HG03045 (cell line): ENCODE data around the gene ABR.

Experiments
- ATAC-seq: cut with Tn5 transposase; IDR thresholded peaks from one replicate; pipeline ENCODE4 v1.9.1; 2021; ENCODE audit warnings: mild to moderate bottlenecking, moderate library complexity; ENCODE audit not compliant: unreplicated experiment

Gene ABR

GRCh38 chr17:1012823-1013728 is 166.7 kb downstream of the ABR start:
- ATAC-seq = no peak

- no peak for ATAC-seq
Observed at GRCh38 chr17:1011760-1012735, 167.7 kb downstream of the ABR start.

- ATAC-seq = no peak
Observed at GRCh38 chr17:1011138-1011537, 168.6 kb downstream of the ABR start.

GRCh38 chr17:1010586-1010985 is 169.2 kb downstream of the ABR start:
- no peak for ATAC-seq

- no peak for ATAC-seq
Observed at GRCh38 chr17:1010086-1010450, 169.7 kb downstream of the ABR start.

GRCh38 chr17:1009229-1010085 is 170.3 kb downstream of the ABR start:
- no peak for ATAC-seq

GRCh38 chr17:1008008-1008761 is 171.6 kb downstream of the ABR start:
- ATAC-seq = no peak

GRCh38 chr17:1007310-1008007 is 172.3 kb downstream of the ABR start:
- no peak for ATAC-seq

- ATAC-seq = no peak
Observed at GRCh38 chr17:1006054-1006453, 173.7 kb downstream of the ABR start.

- ATAC-seq = no peak
Observed at GRCh38 chr17:1005361-1005946, 174.3 kb downstream of the ABR start.

GRCh38 chr17:1004769-1005295 is 174.9 kb downstream of the ABR start:
- ATAC-seq = no peak

- no peak for ATAC-seq
Observed at GRCh38 chr17:1003972-1004768, 175.6 kb downstream of the ABR start.

GRCh38 chr17:1003633-1003971 is 176.2 kb downstream of the ABR start:
- no peak for ATAC-seq

- no peak for ATAC-seq
Observed at GRCh38 chr17:1002771-1003555, 176.8 kb downstream of the ABR start.

- ATAC-seq = no peak
Observed at GRCh38 chr17:1002412-1002753, 177.4 kb downstream of the ABR start.

GRCh38 chr17:1001640-1002411 is 178.0 kb downstream of the ABR start:
- ATAC-seq = no peak
